HAP-1 (cell line): ENCODE results near the gene ITIH4.

Source experiments
- DNase-seq, 2 experiments: peaks; one replicate each; pipeline ENCODE4 v3.0.0-alpha.2; 2016 to 2020; ENCODE audit warnings: low spot score in 2 of 2
- H3K27me3 ChIP-seq: fragments of 250-450 bp; sonication (Bioruptor Pico); 2 replicates; pipeline ENCODE4 v1.5.1; 2020; ENCODE audit warnings: low read depth, mild to moderate bottlenecking, moderate library complexity
- H3K36me3 ChIP-seq: fragments of 250-450 bp; sonication (Bioruptor Pico); replicated peaks from 2 replicates; pipeline ENCODE4 v1.5.1; 2020; ENCODE audit warnings: mild to moderate bottlenecking
- H3K4me1 ChIP-seq: fragments of 250-450 bp; sonication (Bioruptor Pico); 2 replicates; pipeline ENCODE4 v1.5.1; 2020; ENCODE audit warnings: mild to moderate bottlenecking
- H3K4me3 ChIP-seq: fragments of 250-450 bp; sonication (Bioruptor Pico); 2 replicates; pipeline ENCODE4 v1.5.1; 2020; ENCODE audit warnings: mild to moderate bottlenecking, moderate library complexity
- H3K9me3 ChIP-seq: fragments of 250-450 bp; sonication (Bioruptor Pico); 2 replicates; pipeline ENCODE4 v1.5.1; 2020; ENCODE audit warnings: mild to moderate bottlenecking, moderate library complexity
- in situ Hi-C: fragments of 300-500 bp; cut with MboI; formaldehyde crosslinking; loops from 3 replicates; pipeline ENCODE4 v1.14.3; 2020; ENCODE audit warnings: low sequenced_read_pairs, inconsistent platforms, mixed read lengths

Gene ITIH4

GRCh38 chr3:52830535-52831258 is at the start of gene ITIH4:
ITIH4 (minus strand) TSS chr3:52830672; CDS start chr3:52830642, 30 bp downstream.
- Histone ChIP-seq H3K9me3 (no peaks in the 10 kb centered on the region), H3K4me1 (no peaks in the 10 kb centered on the region), H3K4me3 (no peak within 1 kb of the TSS), H3K36me3 (no peaks in the 10 kb centered on the region), H3K27me3 (no peaks in the 10 kb centered on the region)
- in situ Hi-C loops, result no loop called here
- DNase-seq, result no peak

DNA sequence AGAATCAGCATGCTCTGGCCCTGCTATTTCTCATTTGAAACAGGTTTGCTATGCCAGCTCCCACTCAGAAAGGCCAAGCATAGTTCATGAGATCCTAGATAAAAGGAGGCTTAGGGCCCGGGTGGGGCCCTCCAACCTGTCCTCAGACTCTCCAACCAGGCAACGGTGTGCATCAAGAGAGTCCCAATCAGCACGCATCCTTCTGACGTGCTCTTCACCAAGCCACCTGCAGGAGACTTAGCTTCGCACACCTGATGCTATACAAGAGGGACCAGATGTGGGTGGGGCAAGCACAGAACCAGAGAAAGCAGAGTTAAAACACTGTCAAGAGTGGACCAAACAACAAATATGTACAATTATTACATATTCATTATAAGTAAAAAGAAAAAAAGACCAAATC is 49.6 kb upstream of the ITIH4 start:
- H3K4me1 ChIP-seq, result peaks cover 8% of the 10 kb centered on the region; the same call in 1 of the 2 replicates
- no peaks in the 10 kb centered on the region; the same call in 1 of the 2 replicates for H3K36me3 ChIP-seq
- DNase-seq, result no peak
- H3K27me3 ChIP-seq, result no peaks in the 10 kb centered on the region
- no peak overlapping the region for H3K4me3 ChIP-seq
- H3K9me3 ChIP-seq, result no peaks in the 10 kb centered on the region
- in situ Hi-C loops, result no loop called here

- H3K27me3 ChIP-seq, result no peaks in the 10 kb centered on the region
- no peak for DNase-seq
- H3K4me1 ChIP-seq, result peaks cover 8% of the 10 kb centered on the region; the same call in 1 of the 2 replicates
- in situ Hi-C loops, result no loop called here
- H3K36me3 ChIP-seq, result no peaks in the 10 kb centered on the region; the same call in 1 of the 2 replicates
- H3K4me3 ChIP-seq, result no peak overlapping the region
- no peaks in the 10 kb centered on the region for H3K9me3 ChIP-seq
These were observed 49.1 kb upstream of the ITIH4 start for GRCh38 chr3:52879581-52879980.

DNA sequence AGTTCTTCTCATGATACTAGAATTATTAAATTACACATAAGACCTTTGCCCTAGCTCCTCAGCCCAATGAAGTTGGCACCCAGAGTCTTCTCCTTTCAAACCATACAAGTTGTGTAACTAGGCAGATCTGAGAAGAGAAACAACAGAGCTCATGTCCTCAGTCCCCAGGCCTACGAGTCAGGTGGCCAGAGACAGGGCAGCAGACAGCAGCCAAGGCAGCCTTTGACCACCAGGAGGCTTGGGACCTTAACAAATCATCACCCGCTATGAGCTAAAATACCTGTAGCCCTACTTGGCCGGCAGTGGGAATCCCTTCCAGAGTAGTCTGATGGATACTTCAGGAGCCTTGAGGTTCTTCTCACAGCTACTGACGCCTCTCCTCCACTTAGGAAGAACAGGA is 48.6 kb upstream of the ITIH4 start:
- Histone ChIP-seq H3K9me3 (no peaks in the 10 kb centered on the region), H3K36me3 (no peaks in the 10 kb centered on the region; the same call in 1 of the 2 replicates), H3K4me3 (no peak overlapping the region), H3K27me3 (no peaks in the 10 kb centered on the region), H3K4me1 (peaks cover 8% of the 10 kb centered on the region; the same call in 1 of the 2 replicates)
- no peak for DNase-seq
- in situ Hi-C loops, result no loop called here

DNA sequence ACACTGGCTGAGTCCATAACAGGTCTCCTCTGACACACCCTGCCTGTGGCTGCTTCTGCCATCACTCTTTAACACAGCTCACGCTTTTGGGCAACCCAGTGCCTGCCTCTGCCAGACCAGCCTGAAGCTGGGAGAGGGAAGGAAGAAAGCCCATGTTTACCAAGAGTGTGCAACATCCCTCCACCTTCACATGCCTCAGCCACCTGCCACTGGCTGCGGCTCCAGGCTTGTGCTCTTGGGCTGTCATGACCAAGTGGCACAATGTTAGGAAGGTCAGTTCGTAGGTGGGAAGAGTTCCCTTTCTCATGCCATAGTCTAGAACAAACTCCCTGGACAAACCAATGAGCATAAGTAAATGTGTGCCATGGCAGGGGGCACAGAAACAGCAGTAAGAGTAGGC is 46.6 kb upstream of the ITIH4 start:
- in situ Hi-C loops, result no loop called here

GRCh38 chr3:52874864-52875587 is 44.6 kb upstream of the ITIH4 start:
- Histone ChIP-seq H3K4me1 (no peaks in the 10 kb centered on the region; the same call in 1 of the 2 replicates), H3K9me3 (no peaks in the 10 kb centered on the region), H3K4me3 (no peak overlapping the region), H3K27me3 (no peaks in the 10 kb centered on the region), H3K36me3 (no peaks in the 10 kb centered on the region)
- in situ Hi-C loops, result no loop called here
- DNase-seq, result no peak

More for the DNA sequence above, 46.6 kb upstream of the ITIH4 start:
- no peaks in the 10 kb centered on the region; the same call in 1 of the 2 replicates for H3K36me3 ChIP-seq
- H3K4me1 ChIP-seq, result no peaks in the 10 kb centered on the region; the same call in 1 of the 2 replicates
- no peak overlapping the region for H3K4me3 ChIP-seq
- H3K9me3 ChIP-seq, result no peaks in the 10 kb centered on the region
- no peak for DNase-seq
- no peaks in the 10 kb centered on the region for H3K27me3 ChIP-seq

DNA sequence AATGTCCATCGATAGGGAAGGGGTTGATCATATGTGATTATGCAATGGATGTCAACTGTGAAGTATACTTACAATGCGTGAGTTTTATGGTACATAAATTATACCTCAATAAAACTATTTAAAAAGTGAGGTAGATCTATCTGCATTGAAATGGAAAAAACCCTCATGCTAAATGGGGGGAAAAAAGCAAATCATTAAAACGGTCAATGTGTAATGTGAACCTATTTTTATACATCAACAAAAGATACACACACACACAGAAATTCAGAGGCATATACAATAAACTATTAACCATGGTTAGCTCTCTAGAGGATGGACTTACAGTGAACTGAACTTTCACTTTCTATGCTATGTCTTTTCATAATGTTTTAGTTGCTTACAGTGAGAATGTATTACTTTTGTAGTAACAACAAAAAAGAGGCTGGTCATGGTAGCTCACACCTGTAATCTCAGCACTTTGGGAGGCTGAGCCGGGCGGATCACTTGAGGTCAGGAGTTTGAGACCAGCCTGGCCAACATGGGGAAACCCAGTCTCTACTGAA is 43.8 kb upstream of the ITIH4 start:
- Histone ChIP-seq H3K4me3 (no peak overlapping the region), H3K9me3 (no peaks in the 10 kb centered on the region), H3K27me3 (no peaks in the 10 kb centered on the region), H3K4me1 (no peaks in the 10 kb centered on the region; the same call in 1 of the 2 replicates), H3K36me3 (no peaks in the 10 kb centered on the region)
- in situ Hi-C loops, result no loop called here
- no peak for DNase-seq

- in situ Hi-C loops, result no loop called here
- no peaks in the 10 kb centered on the region for H3K36me3 ChIP-seq
- no peaks in the 10 kb centered on the region; the same call in 1 of the 2 replicates for H3K4me1 ChIP-seq
- no peaks in the 10 kb centered on the region for H3K27me3 ChIP-seq
- no peak for DNase-seq
- H3K4me3 ChIP-seq, result no peak overlapping the region
- H3K9me3 ChIP-seq, result no peaks in the 10 kb centered on the region
These were observed 43.1 kb upstream of the ITIH4 start for GRCh38 chr3:52873433-52874159.

DNA sequence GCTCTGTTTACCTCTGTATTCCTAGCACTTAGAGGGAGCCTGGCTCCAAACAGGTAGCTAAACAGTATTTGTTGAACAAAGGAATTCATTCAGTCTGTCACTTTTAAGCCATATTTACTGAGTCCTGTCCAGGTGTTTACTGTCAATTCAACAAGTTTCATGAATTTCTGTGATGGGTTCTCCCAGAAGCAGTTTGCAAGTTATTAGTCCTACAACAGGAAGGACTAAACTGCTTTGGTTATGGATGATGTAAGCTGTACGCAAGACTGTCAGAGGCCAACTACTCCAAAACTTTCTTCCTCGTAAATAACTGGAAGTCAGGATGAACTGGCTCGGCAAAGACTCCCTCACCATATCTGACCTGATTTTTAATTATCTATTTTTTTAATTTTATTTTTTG is 41.8 kb upstream of the ITIH4 start:
- H3K9me3 ChIP-seq, result no peaks in the 10 kb centered on the region
- H3K4me1 ChIP-seq, result no peaks in the 10 kb centered on the region; the same call in 1 of the 2 replicates
- DNase-seq, result no peak
- H3K36me3 ChIP-seq, result no peaks in the 10 kb centered on the region
- no peaks in the 10 kb centered on the region for H3K27me3 ChIP-seq
- H3K4me3 ChIP-seq, result no peak overlapping the region
- in situ Hi-C loops, result no loop called here

DNA sequence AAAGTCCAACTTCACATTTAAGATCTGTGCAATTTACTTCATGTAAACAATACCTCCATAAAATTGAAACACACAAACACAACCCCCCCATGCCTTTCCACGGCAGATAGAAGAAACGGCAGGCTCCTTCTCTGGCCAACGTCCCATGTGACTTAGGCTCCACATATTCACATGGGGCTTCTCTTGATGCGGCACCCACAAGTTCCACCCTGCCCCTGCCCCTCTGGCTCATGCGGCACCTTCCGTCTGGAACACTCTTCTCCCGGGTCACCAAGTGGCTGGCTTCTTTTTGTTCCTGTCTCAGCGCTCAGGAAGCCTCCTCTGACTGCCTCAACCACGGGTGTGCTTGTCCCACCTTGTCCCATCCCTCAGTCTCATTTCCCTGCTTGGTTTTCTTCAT is 41.3 kb upstream of the ITIH4 start:
- no peaks in the 10 kb centered on the region for H3K36me3 ChIP-seq
- in situ Hi-C loops, result no loop called here
- no peak overlapping the region for H3K4me3 ChIP-seq
- no peaks in the 10 kb centered on the region for H3K27me3 ChIP-seq
- no peak for DNase-seq
- no peaks in the 10 kb centered on the region; the same call in 1 of the 2 replicates for H3K4me1 ChIP-seq
- H3K9me3 ChIP-seq, result no peaks in the 10 kb centered on the region

- peaks cover under 1% of the 10 kb centered on the region; the same call in 1 of the 2 replicates for H3K9me3 ChIP-seq
These were observed 40.0 kb upstream of the ITIH4 start for GRCh38 chr3:52870471-52870870.

GRCh38 chr3:52866427-52866826 is 36.0 kb upstream of the ITIH4 start:
- DNase-seq, result no peak
- in situ Hi-C loops, result no loop called here
- peaks cover 3% of the 10 kb centered on the region; the same call in 1 of the 2 replicates for H3K9me3 ChIP-seq

More at GRCh38 chr3:52870471-52870870, 40.0 kb upstream of the ITIH4 start:
- no peaks in the 10 kb centered on the region for H3K27me3 ChIP-seq
- no peak for DNase-seq
- in situ Hi-C loops, result no loop called here
- H3K36me3 ChIP-seq, result no peaks in the 10 kb centered on the region
- H3K4me3 ChIP-seq, result no peak overlapping the region
- H3K4me1 ChIP-seq, result no peaks in the 10 kb centered on the region; the same call in 1 of the 2 replicates

GRCh38 chr3:52865994-52866393 is 35.5 kb upstream of the ITIH4 start:
- Histone ChIP-seq H3K9me3 (peaks cover 3% of the 10 kb centered on the region; the same call in 1 of the 2 replicates), H3K4me1 (no peaks in the 10 kb centered on the region), H3K27me3 (no peaks in the 10 kb centered on the region), H3K36me3 (no peaks in the 10 kb centered on the region), H3K4me3 (no peak overlapping the region)
- no peak for DNase-seq
- in situ Hi-C loops, result no loop called here

More at GRCh38 chr3:52866427-52866826, 36.0 kb upstream of the ITIH4 start:
- H3K36me3 ChIP-seq, result no peaks in the 10 kb centered on the region
- H3K4me1 ChIP-seq, result no peaks in the 10 kb centered on the region
- no peak overlapping the region for H3K4me3 ChIP-seq
- no peaks in the 10 kb centered on the region for H3K27me3 ChIP-seq
